HG03108 (cell line): ENCODE measurements around the gene PROC.

Experiments
- ATAC-seq: cut with Tn5 transposase; IDR thresholded peaks from one replicate; pipeline ENCODE4 v1.9.1; 2021; ENCODE audit warnings: moderate library complexity; ENCODE audit not compliant: unreplicated experiment

PROC gene

GRCh38 chr2:127418300-127419111, at the start of gene PROC:
Gene PROC (plus strand): TSS chr2:127418427. CDS start chr2:127419943, 1,516 bp downstream.
- no peak for ATAC-seq

DNA sequence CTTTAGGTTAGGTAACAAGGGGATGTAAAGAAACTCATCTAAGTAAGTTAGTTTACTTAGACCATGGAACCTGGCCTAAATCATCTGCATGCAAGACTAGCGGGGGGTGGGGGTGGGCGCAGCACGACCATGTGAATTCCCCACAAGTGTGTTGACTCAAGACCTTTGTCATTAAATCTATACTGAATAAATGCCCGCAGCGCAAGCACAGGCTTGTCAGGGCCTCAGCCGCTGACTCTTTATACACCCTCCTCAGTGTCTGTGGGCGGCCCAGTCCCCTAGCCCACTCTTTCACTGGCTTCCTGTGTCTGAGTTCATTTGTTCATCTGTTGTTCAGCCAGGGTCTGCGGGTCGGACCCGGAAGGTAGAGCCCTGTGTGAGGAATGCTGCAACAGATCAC, 48.2 kb upstream of the PROC start:
- ATAC-seq, result no peak

DNA sequence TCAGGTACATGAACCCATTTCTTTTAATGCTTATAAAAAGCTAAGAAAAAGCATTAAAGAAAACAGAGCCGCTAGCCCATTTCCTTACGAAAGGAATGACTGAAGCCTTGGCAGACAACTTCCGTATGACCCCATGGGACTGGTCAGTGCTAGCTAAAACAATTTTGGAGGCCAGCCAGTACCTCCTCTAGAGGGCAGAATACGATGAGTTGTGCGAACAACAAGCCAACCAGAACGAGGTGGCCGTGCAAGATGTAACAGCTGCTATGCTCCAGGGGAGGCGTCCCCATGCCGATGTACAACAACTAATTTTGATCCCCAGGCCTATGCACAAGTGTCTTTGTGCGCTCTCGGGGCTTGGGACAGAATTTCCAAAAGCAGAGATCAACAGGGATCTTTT, 47.2 kb upstream of the PROC start:
- ATAC-seq, result no peak

DNA sequence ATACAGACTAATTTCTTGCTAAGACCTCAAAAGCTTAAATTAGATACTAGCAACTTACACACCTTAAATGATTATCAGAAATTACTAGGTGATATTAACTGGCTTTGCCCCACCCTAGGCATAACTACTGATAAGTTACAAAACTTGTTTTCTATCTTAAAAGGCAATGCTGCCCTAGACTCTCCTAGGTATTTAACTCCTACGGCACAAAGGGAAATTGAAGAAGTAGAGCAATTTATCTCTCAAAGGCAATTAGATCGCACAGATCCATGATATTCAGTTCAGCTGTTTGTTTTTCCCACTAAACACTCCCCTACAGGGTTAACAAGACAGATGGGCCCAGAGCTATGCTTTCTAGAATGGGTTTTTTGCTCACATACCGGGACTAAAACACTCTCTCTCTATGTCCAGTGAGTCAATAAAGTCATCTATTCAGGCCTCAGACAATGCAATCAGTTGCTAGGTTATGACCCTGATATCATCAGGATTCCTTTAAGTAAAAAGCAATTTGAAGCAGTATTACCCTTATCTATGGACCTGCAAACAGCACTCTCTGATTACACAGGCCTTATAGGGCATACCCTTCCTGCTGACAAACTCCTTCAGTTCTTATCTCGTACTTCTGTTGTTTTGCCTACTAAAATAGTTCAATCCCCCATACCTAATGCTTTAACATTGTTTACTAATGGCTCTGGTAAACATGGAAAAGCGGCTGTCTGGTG, 44.7 kb upstream of the PROC start:
- no peak for ATAC-seq

DNA sequence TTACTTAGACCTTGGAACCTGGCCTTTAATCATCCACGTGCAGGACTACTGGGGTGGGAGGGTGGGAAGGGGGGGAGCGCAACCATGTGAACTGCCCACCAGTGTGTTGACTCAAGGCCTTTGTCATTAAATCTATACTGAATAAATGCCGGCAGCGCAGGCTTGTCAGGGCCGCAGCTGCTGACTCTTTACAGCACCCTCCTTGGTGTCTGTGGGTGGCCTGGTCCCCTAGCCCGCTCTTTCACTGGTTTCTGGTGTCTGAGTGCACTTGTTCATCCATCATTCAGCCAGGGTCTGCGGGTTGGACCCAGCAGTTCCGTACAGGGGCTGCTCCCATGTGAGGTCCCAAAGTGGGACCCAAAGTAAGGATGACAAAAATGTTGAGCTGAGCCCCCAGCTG, 42.0 kb upstream of the PROC start:
- ATAC-seq, result no peak

- no peak for ATAC-seq
These were observed 41.0 kb upstream of the PROC start for GRCh38 chr2:127377262-127377661.

GRCh38 chr2:127378720-127379119, 39.5 kb upstream of the PROC start:
- no peak for ATAC-seq

- peak; percentile 55 for ATAC-seq
These were observed 38.4 kb upstream of the PROC start for GRCh38 chr2:127379712-127380355.

DNA sequence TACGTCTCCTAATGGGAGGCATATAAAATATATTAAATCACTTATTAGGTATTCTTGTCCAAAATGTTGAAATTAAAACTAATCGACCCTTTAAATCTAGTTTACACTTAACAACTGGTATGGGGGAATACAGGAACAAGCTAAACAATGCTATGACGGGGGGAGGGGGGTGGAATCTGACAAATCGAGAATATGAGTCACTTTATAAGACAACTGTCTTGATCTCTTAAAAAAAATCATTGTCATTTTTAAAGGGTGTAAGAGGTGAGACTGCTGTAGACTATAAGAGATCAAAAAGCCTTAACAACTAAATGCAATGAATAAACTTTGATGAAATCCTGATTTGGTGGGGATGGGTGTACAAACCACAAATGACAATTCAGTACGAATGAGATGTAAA, 36.5 kb upstream of the PROC start:
- ATAC-seq, result no peak

DNA sequence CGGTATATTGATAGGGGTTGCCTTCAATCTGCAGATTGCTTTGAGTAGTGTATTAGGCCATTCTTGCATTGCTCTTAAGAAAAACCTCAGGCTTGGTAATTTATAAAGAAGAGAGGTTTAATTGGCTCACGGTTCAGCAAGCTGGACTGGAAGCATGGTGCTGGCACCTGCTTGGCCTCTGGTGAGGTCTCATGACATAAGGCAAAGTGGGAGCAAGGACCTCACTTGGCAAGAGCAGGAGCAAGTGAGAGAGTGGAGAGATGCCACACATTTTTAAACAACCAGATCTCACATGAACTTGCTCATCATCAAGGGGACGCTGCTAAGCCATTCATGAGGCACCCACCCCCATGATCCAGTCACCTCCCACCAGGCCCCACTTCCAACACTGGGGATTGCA, 35.4 kb upstream of the PROC start:
- no peak for ATAC-seq

- no peak for ATAC-seq
These were observed 33.7 kb upstream of the PROC start for GRCh38 chr2:127384529-127384928.

DNA sequence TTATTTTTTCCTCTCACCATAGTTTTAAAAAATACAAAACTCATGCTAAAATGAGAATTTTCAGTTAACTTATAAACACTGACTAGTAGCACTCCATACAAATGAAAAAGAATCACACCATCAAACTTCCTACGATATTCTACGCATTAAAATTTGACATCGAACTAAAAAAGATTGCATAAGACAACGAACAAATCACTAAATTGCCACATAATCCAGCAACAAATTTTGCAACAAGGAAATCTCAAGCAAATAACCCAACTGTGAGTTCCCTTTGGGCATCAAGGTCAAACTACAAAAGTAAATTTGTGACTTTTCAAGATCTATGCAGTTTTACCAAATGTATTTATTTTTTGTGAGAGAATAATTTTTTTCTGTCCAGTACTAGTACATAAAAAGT, 32.0 kb upstream of the PROC start:
- no peak for ATAC-seq

DNA sequence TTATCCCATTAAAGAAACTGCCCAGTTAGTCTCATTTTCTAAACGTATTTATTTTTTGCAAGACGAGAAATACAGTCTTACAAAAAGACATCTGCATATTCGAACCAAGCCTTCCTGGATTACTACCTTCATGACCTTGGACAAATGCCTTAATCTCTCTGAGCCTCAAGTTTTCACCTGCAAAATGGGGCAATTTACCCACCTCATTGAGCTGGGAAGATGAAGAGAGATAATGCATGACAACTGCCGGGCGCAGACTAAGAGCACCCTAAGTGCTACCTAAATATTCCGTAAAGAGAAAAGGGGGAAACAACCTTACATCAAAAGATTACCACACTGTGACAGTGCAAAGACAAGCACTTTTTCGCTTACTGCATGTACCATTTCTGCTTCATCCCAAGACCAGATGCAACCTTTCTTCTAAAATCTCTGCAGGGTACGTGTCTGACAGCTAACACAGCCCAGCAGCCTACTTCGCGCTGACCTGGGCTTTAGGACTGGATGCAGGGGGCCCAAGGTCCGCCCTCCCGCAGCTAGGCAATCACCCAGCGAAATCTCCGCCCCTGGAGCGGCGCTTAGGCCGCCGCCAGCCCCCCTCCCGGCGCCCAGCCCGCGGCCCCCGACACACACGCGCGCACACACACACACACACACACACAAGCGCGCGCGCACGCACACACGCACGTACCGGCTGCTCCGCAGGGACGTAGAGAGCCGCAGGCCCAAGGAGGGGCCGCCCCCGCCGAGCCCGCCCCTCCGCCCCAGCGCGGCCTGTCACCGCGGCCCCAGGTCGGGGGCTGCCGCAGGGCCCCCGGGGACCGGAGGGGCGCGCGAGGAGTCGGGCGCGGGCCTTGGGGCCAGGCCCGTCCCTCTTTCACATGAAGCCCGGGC, 31.2 kb upstream of the PROC start:
- peak; percentile 52 for ATAC-seq

DNA sequence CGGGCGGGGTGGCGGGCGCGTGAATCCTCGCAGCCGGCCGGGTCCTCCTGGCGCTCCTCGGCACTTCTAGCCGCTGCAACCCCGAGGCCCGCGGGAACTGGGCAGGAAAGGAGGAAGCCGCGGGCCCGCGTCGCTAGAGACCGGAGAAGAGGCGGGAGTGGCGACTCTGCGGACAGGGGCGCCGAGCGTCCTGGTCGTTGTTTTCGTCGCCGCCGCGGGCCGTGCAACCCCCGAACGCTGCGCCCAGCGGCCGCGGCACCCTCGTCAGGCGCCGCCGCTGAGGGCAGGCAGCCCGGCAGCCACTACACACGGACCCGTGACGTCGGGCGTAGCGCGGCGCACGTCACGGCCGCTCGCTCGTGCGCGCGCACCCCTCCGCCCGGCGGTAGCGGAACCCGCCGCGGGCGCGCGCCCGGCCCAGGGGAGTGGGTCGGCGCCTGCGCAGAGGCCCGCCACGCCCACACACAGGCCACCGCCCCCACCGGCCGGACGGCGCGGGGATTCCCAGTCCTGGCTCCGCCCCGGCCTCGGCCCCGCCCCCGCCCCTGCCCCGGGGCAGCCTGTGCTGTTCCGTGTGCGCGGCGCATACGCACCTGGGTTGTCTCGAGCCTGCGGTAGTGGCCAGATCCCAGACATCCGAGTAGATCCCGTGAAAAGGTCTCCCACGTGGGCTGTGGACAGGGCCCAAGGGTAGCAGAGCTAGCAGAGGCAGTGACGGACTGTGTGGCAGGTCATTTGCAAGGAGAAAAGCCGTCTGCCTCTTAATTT, 30.4 kb upstream of the PROC start, which contains the start of gene MAP3K2:
Gene MAP3K2 (minus strand): TSS at position 321 of the 768 bp plus-strand sequence. CDS start 44,846 bp downstream, outside the sequence.
- peak; percentile 74 for ATAC-seq

DNA sequence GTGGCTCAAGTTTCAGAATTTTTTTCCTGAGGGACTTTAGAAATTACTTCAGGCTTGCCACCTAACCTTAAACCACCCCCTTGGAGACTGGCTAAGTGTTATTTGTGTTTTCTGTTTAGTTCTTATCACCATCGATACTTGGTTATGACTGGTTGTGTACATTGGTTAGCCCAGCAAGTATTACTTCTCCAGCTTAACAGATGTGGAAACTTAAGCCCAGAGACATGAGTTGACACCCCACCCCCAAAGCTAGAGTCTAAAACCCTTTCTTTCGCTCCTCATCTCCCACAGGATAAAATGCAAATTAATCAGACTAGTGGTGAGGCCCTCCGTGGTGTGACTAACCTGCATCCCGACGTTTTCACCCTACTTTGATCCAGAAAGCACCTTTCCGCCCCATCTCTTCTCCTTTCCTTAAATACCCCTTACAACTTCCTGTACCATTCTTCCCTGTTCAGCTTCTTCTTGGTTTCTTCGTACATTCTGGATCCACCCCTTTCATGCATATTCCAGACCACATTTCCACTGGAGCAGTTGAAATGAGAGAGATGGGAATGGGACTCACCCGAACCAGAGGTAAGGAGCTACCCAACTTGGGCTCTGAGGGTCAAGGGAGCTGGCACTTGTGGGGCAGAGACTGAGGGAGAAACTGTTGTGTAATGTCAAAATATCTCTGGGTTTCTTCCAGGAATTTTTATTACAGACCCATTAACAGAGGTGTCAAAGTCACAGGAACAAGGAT, 29.6 kb upstream of the PROC start:
- no peak for ATAC-seq

- ATAC-seq, result no peak
These were observed 28.3 kb upstream of the PROC start for GRCh38 chr2:127389778-127390435.

DNA sequence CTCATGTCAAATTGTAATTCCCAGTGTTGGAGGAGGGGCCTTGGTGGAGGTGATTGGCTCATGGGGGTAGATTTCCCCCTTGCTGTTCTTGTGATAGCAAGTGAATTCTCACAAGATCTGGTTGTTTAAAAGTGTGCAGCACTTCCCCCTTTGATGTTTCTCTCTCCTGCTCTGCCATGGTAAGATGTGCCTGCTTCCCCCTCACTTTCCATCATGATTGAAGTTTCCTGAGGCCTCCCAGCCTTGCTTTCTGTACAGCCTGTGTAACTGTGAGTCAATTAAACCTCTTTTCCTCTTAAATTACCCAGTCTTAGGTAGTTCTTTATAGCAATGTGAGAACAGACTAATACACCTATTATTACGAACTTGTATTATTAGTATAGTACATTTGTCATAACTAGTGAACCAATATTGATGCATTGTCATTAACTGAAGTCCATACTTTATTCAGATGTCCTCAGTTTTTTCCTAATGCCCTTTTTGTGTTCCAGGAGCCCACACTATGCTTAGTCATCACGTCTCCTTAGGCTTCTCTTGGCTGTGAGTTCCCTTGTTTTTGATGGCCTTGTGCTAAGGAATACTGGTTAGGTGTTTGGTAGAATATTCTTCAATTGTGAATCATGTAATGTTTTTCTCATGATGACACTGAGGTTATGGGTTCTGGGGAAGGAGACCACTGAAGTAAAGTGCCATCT, 25.9 kb upstream of the PROC start:
- ATAC-seq, result no peak
